T-cell (primary cell): ENCODE measurements around the gene CLEC16A. TPM values are rescaled to one million over a fixed set of nuclear protein-coding genes. Genes with fewer than 3 reads are reported as not detected.

Source experiments
- ATAC-seq, 4 experiments: fragments of 200-7000 bp in 3 of 4; fragments of 150-1000 bp in 1 of 4; cut with Tn5 transposase; replicated peaks in 1 of 4; 1 replicate in 3 of 4; 2 replicates in 1 of 4; pipeline ENCODE4 v1.10.0; 2021; ENCODE audit warnings: moderate library complexity in 3 of 4, mild to moderate bottlenecking in 2 of 4, moderate number of reproducible peaks in 1 of 4
- CTCF ChIA-PET, 2 donors: fragments of 300-600 bp; sonication (Branson Sonifier 250); formaldehyde crosslinking; loops; one replicate each; lab custom pipeline; 2022; ENCODE audit warnings: antibody characterized with exemption in 2 of 2; lab: Charles Lee
- POLR2A ChIA-PET, 2 donors: fragments of 300-600 bp; sonication (Branson Sonifier 250); formaldehyde crosslinking; loops; one replicate each; lab custom pipeline; 2022; ENCODE audit warnings: antibody characterized with exemption in 2 of 2; lab: Charles Lee
- DNase-seq, 35 experiments: peaks; one replicate each; pipeline versions ENCODE4 v3.0.0 to v3.0.0-alpha.2; 2013 to 2023
- H3K27ac ChIP-seq: one replicate; pipeline ENCODE4 v1.5.1; 2013; ENCODE audit warnings: low read length
- H3K27me3 ChIP-seq, 2 experiments: replicated peaks in 1 of 2; 1 replicate in 1 of 2; 2 replicates in 1 of 2; pipeline versions ENCODE4 v1.6.1 to v1.7.0; 2013; ENCODE audit warnings: low read length in 1 of 2, mixed read lengths in 1 of 2; ENCODE audit not compliant: control insufficient read depth in 2 of 2, insufficient read depth in 2 of 2; ENCODE audit errors: extremely low read depth in 1 of 2
- H3K36me3 ChIP-seq, 2 donors: 1 replicate in 1 of 2; 2 replicates in 1 of 2; pipeline versions ENCODE4 v1.6.1 to v1.7.0; 2013; ENCODE audit warnings: low read length in 1 of 2; ENCODE audit not compliant: control insufficient read depth in 2 of 2, insufficient read depth in 1 of 2; ENCODE audit errors: extremely low read depth in 1 of 2
- H3K4me1 ChIP-seq, 2 experiments: 1 replicate in 1 of 2; 2 replicates in 1 of 2; pipeline versions ENCODE4 v1.6.1 to v1.7.0; 2013; ENCODE audit warnings: low read length in 2 of 2, mixed read lengths in 1 of 2; ENCODE audit not compliant: insufficient read depth in 2 of 2, control insufficient read depth in 1 of 2; ENCODE audit errors: extremely low read depth in 1 of 2
- H3K4me3 ChIP-seq, 2 donors: 1 replicate in 1 of 2; 2 replicates in 1 of 2; pipeline versions ENCODE4 v1.5.1 to v1.7.0; 2013; ENCODE audit warnings: mild to moderate bottlenecking in 2 of 2, low read length in 1 of 2, moderate library complexity in 1 of 2; ENCODE audit not compliant: control insufficient read depth in 1 of 2; ENCODE audit errors: extremely low read depth in 1 of 2
- H3K9me3 ChIP-seq: 2 replicates; pipeline ENCODE4 v1.7.0; 2013
- H3K27ac Mint-ChIP-seq, 2 donors: one replicate each; pipeline ENCODE4 v1.8.0; 2020 to 2021; ENCODE audit warnings: mild to moderate bottlenecking in 2 of 2, mixed read lengths in 2 of 2
- H3K27me3 Mint-ChIP-seq, 2 donors: one replicate each; pipeline ENCODE4 v1.8.0; 2021 to 2022; ENCODE audit warnings: mixed read lengths in 2 of 2
- H3K36me3 Mint-ChIP-seq: one replicate; pipeline ENCODE4 v1.8.0; 2021; ENCODE audit warnings: mixed read lengths
- H3K4me1 Mint-ChIP-seq, 3 donors: one replicate each; pipeline ENCODE4 v1.8.0; 2020 to 2022; ENCODE audit warnings: mixed read lengths in 3 of 3, mild to moderate bottlenecking in 1 of 3
- H3K4me3 Mint-ChIP-seq, 3 donors: one replicate each; pipeline ENCODE4 v1.8.0; 2020 to 2022; ENCODE audit warnings: mild to moderate bottlenecking in 3 of 3, mixed read lengths in 3 of 3, moderate library complexity in 3 of 3
- H3K9me3 Mint-ChIP-seq, 3 donors: one replicate each; pipeline ENCODE4 v1.8.0; 2020 to 2022; ENCODE audit warnings: mixed read lengths in 3 of 3
- WGBS: methylation state at CpG from one replicate; pipeline ENCODE4 v1.1.5; 2013; ENCODE audit warnings: missing lambda C conversion rate; ENCODE audit not compliant: insufficient coverage; 5-methylcytosine and 5-hydroxymethylcytosine counted together
- total RNA-seq, 35 experiments: library from RNA in 6 of 35; stranded (reverse) in 6 of 35; fragments of 120-200 nt in 1 of 35; gene quantifications; one replicate each; pipeline versions ENCODE4 v1.2.1 to v1.2.4 and lab custom pipeline; 2013 to 2026

Gene CLEC16A
- total RNA-seq, 5 donors from 2014 or later (not counting 1 experiment from before 2014, with no cell fraction given) = 27.4 to 34.6 (median 28.7) TPM

DNA sequence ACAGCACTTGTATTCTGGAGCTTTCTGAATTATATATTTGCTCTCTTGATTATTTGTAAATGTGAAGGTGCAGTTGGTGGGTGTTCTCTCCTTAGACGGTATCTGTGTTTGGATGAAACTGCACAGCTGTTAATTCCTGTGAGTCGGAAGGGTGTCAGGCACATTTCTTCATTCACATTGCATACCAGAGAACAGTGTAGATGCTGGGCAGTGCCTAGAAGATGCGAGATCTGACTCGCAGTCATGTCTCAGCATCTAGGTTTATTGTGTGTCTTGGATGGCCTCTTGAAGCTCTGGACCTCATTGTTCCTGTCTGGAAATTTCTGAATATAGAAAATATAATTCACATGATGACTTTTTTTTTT is 61.2 kb downstream of the CLEC16A start:
- Mint-ChIP-seq H3K36me3 (peaks cover 44% of the 10 kb centered on the region), H3K27me3 (no peaks in the 10 kb centered on the region), H3K27ac (no peak overlapping the region), H3K4me1 (peaks cover 0 to 6% (median 0%) of the 10 kb centered on the region in 3 donors), H3K9me3 (no peaks in the 10 kb centered on the region), H3K4me3 (no peak overlapping the region)
- ChIA-PET POLR2A (no interaction called here), CTCF (no interaction called here)
- WGBS = no CpG with 5 or more reads among the region's 4 CpGs
- no peak overlapping the region for H3K27ac ChIP-seq
- DNase-seq (no peak), ATAC-seq (no peak)
- H3K9me3 ChIP-seq = no peaks in the 10 kb centered on the region
- H3K36me3 ChIP-seq = peaks cover 28 to 35% of the 10 kb centered on the region in 2 donors
- no peaks in the 10 kb centered on the region for H3K27me3 ChIP-seq
- H3K4me3 ChIP-seq = no peak overlapping the region
- H3K4me1 ChIP-seq = no peaks in the 10 kb centered on the region

DNA sequence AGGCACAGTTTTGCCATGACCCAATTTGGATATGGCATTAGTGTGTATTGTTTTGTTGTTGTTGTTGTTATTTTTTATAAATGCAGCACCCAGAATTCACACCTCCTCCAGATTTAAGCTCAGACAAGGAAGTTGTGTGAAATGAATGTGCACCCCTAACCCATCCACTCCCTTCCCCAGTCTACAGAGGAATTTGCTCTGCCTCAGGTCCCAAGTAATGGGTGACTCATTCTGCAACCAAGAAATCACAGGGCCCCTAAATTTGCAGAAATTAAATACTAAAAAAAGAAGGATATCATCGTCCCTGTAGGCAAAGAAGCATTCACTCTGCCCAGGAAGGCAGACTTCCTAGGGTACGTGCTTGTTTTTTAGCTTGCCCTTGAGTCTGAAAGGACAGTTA is 62.3 kb downstream of the CLEC16A start:
- WGBS = no CpG with 5 or more reads among the region's 2 CpGs
- H3K4me3 Mint-ChIP-seq = no peak overlapping the region
- no peaks in the 10 kb centered on the region for H3K27me3 ChIP-seq
- H3K4me3 ChIP-seq = no peak overlapping the region
- no peaks in the 10 kb centered on the region for H3K9me3 ChIP-seq
- no peak for DNase-seq
- CTCF ChIA-PET = no interaction called here
- H3K36me3 Mint-ChIP-seq = peaks cover 52% of the 10 kb centered on the region
- peaks cover 29 to 38% of the 10 kb centered on the region in 2 donors for H3K36me3 ChIP-seq
- H3K9me3 Mint-ChIP-seq = no peaks in the 10 kb centered on the region
- peaks cover 0 to 6% (median 0%) of the 10 kb centered on the region in 3 donors for H3K4me1 Mint-ChIP-seq
- H3K27ac ChIP-seq = no peak overlapping the region
- H3K4me1 ChIP-seq = no peaks in the 10 kb centered on the region
- no peak overlapping the region for H3K27ac Mint-ChIP-seq
- no peak for ATAC-seq
- H3K27me3 Mint-ChIP-seq = no peaks in the 10 kb centered on the region
- POLR2A ChIA-PET = no interaction called here

DNA sequence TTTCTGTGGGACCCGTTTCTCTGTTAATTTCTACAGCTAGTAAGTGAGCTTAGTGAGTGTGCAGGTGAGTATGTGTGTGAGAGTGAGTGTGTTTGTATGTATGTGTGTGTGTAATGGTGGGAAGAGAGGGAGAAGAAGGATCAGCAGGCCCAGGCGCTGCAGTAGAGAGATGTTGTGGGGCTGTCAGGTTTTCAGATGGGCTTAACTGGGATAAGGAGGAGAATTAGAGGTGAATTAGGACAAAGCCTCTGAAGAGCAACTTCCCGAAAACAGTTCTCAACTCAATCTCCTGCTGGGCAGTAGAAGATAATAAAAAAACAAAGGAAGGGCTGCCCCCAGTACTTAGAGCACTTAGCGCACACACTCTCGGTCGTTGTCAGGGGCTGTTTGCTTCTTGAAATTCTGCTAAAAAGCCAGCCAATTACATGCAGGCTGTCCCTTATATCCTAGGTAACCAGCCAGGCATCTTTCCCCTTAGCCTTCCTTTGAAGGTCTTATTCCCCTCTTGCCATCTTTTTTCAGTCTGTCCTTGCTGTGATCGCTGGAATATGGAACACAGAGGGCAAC is 63.4 kb downstream of the CLEC16A start:
- H3K27me3 ChIP-seq = no peaks in the 10 kb centered on the region
- Mint-ChIP-seq H3K4me1 (peaks cover 0 to 6% (median 0%) of the 10 kb centered on the region in 3 donors), H3K27me3 (no peaks in the 10 kb centered on the region), H3K27ac (no peak overlapping the region), H3K9me3 (no peaks in the 10 kb centered on the region), H3K36me3 (peaks cover 45% of the 10 kb centered on the region), H3K4me3 (no peak overlapping the region)
- H3K9me3 ChIP-seq = no peaks in the 10 kb centered on the region
- peaks cover 26 to 29% of the 10 kb centered on the region in 2 donors for H3K36me3 ChIP-seq
- no peak for ATAC-seq
- 91% methylated on average over 4 of the region's 7 CpGs for WGBS
- no peak for DNase-seq
- ChIA-PET CTCF (no interaction called here), POLR2A (no interaction called here)
- no peak overlapping the region for H3K27ac ChIP-seq
- H3K4me1 ChIP-seq = no peaks in the 10 kb centered on the region
- H3K4me3 ChIP-seq = no peak overlapping the region

DNA sequence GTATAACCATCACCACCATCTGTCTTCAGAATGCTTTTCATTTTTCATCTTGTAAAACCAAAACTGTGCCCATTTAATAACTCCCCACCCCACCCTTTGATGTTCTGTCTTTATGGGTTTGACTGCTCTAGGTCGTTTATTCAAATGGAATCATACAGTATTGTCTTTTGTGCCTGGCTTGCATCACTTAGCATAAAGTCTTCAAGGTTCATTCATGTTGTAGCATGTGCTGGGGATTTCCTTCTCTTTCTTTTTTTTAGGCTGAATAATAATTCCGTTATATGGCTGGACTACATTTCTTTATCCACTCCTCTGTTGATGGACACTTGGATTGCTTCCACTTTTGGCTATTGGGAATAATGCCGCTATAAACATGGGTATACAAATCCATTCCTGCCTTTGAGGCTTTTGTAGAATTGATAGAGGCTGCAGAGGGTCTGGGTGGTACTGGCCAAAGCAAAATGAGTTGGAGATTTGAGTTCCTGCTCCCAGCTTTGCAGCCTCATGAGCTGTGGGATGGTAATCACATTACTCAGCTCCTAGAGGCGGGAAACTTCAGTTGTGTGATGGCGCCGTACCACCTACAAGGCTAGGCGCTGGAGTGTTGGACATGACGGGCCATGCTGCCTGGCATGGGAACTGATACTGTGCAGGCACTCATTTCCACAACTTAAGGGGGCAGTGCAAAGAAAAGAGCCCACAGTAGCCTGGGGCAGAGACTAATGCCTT is 64.8 kb downstream of the CLEC16A start:
- Mint-ChIP-seq H3K27me3 (no peaks in the 10 kb centered on the region), H3K4me3 (no peak overlapping the region), H3K36me3 (peaks cover 40% of the 10 kb centered on the region), H3K4me1 (peaks cover 0 to 6% (median 0%) of the 10 kb centered on the region in 3 donors), H3K9me3 (no peaks in the 10 kb centered on the region), H3K27ac (no peak overlapping the region)
- DNase-seq (no peak), ATAC-seq (no peak)
- Histone ChIP-seq H3K27me3 (no peaks in the 10 kb centered on the region), H3K4me3 (no peak overlapping the region), H3K9me3 (no peaks in the 10 kb centered on the region), H3K36me3 (peaks cover 21 to 27% of the 10 kb centered on the region in 2 donors), H3K27ac (no peak overlapping the region), H3K4me1 (no peaks in the 10 kb centered on the region)
- ChIA-PET CTCF (no interaction called here), POLR2A (interaction anchor here in 1 of 2 donors (0.6 kb wide), 1 partner anchor 84 kb away, joined by 3 read pairs; no protein-coding TSS in a partner anchor)
- 95% methylated on average over 5 of the region's 8 CpGs for WGBS

DNA sequence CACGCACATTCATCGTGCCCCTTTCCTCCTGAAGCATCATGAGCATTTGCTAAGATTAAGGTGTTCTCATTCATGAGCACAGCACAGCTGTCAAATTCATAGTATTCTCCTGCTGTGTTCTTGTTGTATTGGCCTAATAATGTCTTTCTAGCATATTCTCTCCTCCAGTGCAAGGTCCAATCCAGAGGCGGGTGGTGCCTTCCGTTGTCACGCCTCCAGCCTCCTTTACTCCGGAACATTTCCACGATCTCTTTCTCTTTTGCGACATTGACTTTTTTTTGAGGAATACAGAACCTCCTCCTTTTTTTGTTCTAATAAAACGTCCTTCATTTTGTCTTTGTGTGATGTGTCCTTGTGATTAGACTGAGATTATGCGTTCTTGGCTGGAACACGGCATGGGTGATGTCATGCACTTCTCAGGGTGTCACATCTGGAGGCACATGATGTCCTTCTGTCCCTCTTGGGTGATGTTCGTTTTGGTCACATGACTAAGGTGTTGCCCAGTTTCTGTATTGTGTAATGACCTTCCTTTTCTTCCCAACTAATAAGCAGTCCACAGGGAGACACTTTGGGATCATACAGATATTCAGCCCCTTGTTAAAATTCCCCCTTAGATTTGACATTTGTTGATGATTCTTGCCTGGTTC is 66.3 kb downstream of the CLEC16A start:
- Mint-ChIP-seq H3K9me3 (no peaks in the 10 kb centered on the region), H3K4me1 (peaks cover 0 to 6% (median 0%) of the 10 kb centered on the region in 3 donors), H3K27me3 (no peaks in the 10 kb centered on the region), H3K36me3 (peaks cover 36% of the 10 kb centered on the region), H3K27ac (no peak overlapping the region), H3K4me3 (no peak overlapping the region)
- ATAC-seq (no peak), DNase-seq (no peak)
- Histone ChIP-seq H3K4me1 (no peaks in the 10 kb centered on the region), H3K27me3 (no peaks in the 10 kb centered on the region), H3K4me3 (no peak overlapping the region), H3K9me3 (no peaks in the 10 kb centered on the region), H3K27ac (no peak overlapping the region), H3K36me3 (peaks cover 12 to 17% of the 10 kb centered on the region in 2 donors)
- ChIA-PET CTCF (no interaction called here), POLR2A (no interaction called here)
- 90% methylated on average over 2 of the region's 12 CpGs for WGBS

DNA sequence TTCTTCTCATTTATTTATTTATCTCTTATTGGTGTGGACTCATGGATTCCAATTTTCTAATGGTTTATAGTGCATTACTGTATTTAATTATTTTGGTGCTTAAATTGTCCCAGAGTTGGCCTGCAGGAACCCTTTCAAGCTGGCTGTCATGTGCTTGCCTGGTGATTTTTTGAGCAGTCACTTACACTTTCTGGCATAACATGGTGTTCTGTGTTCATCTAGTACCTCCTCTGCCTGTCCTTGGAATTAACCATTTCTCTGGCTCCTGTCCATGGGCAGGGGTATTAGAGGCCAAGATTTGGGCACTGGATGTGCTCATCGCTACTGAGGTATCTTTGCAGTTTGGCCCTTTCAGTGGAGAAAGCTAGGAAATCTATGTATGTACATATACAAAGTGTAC is 67.0 kb downstream of the CLEC16A start:
- H3K36me3 ChIP-seq = peaks cover 7 to 17% of the 10 kb centered on the region in 2 donors
- no CpG with 5 or more reads among the region's 1 CpG for WGBS
- no peak overlapping the region for H3K4me3 Mint-ChIP-seq
- ChIA-PET POLR2A (no interaction called here), CTCF (no interaction called here)
- no peaks in the 10 kb centered on the region for H3K4me1 ChIP-seq
- H3K9me3 Mint-ChIP-seq = no peaks in the 10 kb centered on the region
- H3K27ac Mint-ChIP-seq = no peak overlapping the region
- H3K4me3 ChIP-seq = no peak overlapping the region
- H3K27ac ChIP-seq = no peak overlapping the region
- ATAC-seq (no peak), DNase-seq (no peak)
- H3K9me3 ChIP-seq = no peaks in the 10 kb centered on the region
- peaks cover 0 to 6% (median 0%) of the 10 kb centered on the region in 3 donors for H3K4me1 Mint-ChIP-seq
- peaks cover 36% of the 10 kb centered on the region for H3K36me3 Mint-ChIP-seq
- H3K27me3 Mint-ChIP-seq = no peaks in the 10 kb centered on the region
- H3K27me3 ChIP-seq = no peaks in the 10 kb centered on the region
